Measurements from ENCODE around the gene TENM4.

GRCh38 chr11:79069504-79069903 lies 371.3 kb downstream of the TENM4 start:
- TF ChIP-seq, protein P1, sequence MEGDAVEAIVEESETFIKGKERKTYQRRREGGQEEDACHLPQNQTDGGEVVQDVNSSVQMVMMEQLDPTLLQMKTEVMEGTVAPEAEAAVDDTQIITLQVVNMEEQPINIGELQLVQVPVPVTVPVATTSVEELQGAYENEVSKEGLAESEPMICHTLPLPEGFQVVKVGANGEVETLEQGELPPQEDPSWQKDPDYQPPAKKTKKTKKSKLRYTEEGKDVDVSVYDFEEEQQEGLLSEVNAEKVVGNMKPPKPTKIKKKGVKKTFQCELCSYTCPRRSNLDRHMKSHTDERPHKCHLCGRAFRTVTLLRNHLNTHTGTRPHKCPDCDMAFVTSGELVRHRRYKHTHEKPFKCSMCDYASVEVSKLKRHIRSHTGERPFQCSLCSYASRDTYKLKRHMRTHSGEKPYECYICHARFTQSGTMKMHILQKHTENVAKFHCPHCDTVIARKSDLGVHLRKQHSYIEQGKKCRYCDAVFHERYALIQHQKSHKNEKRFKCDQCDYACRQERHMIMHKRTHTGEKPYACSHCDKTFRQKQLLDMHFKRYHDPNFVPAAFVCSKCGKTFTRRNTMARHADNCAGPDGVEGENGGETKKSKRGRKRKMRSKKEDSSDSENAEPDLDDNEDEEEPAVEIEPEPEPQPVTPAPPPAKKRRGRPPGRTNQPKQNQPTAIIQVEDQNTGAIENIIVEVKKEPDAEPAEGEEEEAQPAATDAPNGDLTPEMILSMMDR (IDR thresholded peaks at IDR 0.05) = no peak
- TF ChIP-seq POLR2A (IDR thresholded peaks at IDR 0.05) = no peak
- no peak for TF ChIP-seq POLR2AphosphoS5 (IDR thresholded peaks at IDR 0.05)
